GM19468 (cell line): Measurements from ENCODE around the gene HLCS.

Source experiments
- ATAC-seq: cut with Tn5 transposase; IDR thresholded peaks from one replicate; pipeline ENCODE4 v1.9.1; 2021; ENCODE audit warnings: mild to moderate bottlenecking, moderate library complexity, moderate number of reproducible peaks; ENCODE audit not compliant: unreplicated experiment; ENCODE audit errors: extremely low read depth

The HLCS gene

DNA sequence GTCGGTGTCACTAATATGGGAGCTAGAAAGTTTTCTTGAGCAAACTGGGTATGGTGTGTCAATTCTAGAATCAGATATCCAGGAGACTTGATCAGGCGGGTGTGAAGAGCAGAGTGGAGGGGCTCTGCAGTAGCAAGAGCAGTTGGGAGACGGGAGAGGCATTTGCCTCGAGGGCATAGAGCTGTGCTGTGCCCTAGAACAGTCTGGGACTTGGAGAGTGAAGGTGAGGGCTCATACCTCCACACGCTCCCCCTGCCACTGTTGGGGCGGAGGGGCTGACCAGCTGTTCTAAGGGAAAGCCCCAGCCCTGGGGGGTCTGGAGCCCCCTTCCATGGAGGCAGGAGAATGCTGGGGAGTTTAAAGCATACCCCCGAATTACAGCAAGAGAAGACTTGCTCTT lies 233.7 kb downstream of the HLCS start:
- ATAC-seq, result no peak

DNA sequence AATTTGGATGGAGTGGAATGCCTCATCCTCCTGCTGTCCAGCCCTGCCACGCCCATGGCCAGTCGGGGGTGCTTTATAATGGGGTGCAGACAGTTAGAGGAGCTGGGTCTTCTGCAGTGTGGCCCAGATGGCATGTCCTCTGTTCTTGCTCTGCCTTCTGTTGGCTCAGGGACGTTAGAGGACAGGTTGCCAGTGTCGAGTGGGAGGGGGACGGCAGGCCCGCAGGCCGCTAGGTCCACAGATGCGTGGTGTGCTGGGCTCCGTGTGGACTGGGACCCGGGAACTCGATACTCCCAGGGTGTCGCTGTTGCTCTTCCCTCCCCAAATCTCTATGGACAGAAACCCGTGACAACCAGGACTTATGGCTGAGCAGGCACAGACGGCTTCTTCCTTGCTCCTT lies 234.3 kb downstream of the HLCS start:
- ATAC-seq, result no peak

DNA sequence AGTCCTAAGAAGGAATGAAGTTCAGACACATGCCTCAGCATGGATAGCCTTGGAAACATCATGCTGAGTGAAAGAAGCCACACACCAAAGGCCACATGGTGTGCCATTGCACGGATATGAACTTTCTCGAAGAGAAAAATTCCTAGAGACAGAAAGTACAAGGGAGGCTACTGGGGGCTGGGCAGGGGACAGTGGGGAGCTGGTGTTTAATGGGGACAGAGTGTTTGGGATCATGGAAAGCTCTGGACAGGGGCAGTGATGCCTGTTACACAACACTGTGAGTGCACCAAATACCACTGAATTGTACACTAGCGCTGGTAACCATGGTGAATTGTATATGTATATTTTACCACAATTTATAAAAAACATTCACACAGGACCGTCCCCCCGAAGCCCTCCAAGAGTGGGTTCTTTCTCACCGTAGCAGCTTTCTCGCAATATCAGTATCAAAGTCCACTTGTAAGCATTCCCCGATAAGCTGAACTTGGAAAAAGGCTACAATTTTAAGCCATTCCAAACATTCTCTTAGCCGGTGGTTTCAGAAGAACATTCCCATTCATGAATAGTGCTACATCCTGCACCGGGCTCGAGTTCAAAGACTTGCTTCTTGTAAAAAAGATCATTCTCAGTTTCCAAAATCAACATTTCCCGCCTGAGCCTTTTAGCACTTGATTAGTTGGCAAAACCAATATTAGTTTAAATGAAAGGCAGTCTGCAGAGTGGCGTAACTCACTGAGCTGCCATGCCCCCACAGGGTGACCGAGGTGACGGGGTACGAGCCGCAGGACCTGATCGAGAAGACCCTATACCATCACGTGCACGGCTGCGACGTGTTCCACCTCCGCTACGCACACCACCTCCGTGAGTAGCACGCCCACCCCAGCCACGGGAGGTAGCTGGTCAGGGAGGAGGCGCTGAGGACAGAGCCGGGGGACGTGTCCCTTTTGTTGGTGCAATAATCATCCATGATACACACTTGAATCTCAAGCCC lies 235.9 kb downstream of the HLCS start:
- ATAC-seq, result no peak

DNA sequence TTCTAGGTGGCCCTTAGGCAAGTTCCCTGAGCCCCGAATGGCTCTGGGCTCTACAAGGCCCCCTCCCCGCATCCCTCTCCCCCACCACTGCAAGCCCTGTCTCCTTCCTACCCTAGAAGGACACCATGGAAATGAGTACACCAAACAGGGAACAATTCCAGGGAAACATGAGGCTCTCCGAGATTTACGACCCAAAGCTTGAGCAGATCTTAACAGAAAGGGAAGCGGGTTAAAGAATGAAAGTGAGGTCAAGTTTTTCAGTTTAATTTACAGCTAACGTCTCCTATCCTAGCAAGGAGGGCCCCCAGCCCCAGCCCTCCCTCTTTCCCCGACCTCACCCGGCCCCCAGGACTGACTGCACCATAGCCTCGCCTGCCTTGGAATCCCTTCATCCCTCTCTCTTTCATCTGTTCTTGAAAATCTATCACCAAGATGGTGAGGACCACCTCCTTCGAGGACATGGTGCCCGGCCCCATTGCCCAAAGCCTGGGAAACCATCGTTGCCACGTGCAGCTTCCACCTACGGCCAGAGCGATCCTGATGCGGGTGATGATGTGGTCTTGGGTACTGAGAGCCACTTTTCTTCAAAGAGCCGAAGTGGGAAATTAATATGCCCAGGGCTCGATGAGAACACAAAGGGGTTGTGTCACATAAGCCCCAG lies 237.0 kb downstream of the HLCS start:
- no peak for ATAC-seq

DNA sequence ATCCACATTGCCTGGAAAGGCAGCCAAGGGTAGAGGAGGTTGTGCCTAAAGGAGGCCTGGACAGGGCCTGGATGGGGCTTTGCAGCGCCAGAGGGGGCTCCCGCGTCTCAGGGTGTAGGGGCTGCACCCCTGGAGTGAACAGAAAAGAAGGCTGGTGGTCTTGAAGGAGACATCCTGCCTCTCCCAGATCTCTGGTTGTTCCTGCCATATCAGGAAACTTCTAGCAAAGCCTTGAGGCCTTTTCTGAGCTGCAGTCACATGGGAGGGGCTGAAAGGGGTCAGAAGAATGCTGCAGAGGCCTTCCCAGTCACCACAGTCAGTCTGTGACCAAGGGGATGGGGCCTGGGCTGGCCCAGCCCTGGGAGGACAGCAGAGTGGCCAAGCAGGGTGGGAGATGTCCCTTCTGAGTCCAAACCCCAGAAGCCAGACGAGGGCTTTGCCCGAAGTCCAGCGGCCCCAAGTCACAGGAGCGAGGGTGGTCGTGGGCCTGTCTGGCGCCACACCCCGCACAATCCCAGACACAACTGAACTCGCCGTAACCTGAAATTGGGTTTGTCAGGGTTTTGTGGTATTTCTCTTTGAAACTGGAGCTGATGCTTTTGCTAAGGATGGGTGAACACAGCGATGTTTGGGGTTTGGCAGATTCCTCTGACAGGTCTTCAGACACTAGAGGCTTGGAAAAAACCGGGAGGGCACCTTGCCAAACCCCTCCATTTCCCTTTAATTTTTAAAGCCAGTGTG lies 237.9 kb downstream of the HLCS start:
- no peak for ATAC-seq

DNA sequence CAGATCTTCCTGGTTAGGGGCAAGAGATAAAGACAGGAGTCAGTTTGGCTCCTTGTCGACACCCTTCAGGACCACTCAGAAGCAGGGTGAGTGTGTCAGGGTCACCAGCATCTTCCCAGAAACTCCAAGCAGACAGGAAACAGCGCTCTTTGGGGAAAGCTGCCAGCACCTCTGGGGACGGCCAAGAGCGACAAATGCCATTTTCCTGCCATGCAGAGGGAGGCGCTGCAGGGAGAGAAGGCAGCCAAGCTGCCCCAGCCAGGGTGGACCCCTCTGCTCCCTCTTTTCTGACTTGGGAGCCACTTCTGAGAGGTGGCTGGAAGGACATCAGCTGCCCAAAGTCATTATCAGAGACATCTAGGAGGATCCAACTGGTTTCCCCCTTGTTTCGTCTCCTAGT lies 238.6 kb downstream of the HLCS start:
- no peak for ATAC-seq

DNA sequence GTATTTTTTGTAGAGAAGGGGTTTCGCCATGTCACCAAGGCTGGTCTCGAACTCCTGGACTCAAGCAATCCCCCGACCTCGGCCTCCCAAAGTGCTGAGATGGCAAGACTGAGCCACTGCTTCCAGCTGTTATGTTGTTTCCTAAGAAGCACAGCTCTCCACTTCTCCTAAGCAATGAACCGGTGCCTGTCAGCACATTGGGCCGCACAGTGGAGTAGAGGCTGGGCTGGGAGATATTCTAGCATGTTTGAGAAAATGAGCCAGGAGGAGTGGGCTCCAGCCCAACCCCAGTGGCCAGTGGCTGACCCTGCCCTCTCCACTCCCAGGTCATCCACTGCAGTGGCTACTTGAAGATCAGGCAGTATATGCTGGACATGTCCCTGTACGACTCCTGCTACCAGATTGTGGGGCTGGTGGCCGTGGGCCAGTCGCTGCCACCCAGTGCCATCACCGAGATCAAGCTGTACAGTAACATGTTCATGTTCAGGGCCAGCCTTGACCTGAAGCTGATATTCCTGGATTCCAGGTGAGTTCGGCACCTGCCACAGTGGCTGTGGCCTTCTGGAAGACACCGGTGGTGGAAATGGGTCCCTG lies 240.6 kb downstream of the HLCS start:
- no peak for ATAC-seq

DNA sequence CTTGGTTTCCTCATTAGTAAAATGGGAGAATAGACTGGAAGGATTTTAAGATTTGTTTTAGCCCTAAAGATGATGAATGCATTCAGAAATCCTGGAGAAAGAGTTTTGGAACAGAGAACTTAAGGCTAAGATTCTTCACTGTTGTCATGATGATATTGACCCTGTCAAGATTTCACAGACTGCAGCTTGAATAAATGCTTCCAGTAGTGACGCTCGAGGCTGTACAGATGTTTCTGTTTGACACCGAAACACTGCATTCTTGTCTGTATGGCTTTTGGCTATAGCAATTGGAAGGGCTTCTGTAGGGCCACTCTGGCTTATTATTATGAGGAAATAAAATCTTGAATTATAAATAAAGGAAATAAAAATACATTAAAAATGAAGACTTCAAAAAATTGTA lies 241.8 kb downstream of the HLCS start:
- no peak for ATAC-seq

DNA sequence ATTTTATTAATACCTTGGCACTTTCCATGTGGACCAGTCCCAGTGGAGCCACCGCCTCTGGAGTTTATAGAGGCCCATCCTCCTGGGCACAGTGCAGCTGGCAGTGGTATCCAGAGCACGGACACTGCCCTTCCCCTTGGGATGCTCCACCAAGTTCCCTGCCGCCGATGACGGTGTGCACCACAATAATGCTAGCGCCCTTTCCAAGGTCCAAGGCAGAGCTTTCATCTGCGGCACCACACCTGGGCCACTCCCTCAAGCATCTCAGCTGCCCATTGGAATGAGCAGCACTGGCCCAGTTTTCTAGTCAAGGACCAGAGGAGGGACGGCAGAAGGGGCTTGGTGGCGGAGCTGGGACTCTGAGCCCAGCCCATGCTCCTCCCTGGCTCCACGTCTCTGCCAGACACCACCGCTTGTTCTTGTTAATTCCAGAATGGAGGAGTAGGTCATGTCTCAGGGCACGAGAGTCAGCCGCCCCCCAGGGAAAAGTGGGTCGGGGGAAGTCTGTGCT lies 243.0 kb downstream of the HLCS start:
- ATAC-seq, result no peak

DNA sequence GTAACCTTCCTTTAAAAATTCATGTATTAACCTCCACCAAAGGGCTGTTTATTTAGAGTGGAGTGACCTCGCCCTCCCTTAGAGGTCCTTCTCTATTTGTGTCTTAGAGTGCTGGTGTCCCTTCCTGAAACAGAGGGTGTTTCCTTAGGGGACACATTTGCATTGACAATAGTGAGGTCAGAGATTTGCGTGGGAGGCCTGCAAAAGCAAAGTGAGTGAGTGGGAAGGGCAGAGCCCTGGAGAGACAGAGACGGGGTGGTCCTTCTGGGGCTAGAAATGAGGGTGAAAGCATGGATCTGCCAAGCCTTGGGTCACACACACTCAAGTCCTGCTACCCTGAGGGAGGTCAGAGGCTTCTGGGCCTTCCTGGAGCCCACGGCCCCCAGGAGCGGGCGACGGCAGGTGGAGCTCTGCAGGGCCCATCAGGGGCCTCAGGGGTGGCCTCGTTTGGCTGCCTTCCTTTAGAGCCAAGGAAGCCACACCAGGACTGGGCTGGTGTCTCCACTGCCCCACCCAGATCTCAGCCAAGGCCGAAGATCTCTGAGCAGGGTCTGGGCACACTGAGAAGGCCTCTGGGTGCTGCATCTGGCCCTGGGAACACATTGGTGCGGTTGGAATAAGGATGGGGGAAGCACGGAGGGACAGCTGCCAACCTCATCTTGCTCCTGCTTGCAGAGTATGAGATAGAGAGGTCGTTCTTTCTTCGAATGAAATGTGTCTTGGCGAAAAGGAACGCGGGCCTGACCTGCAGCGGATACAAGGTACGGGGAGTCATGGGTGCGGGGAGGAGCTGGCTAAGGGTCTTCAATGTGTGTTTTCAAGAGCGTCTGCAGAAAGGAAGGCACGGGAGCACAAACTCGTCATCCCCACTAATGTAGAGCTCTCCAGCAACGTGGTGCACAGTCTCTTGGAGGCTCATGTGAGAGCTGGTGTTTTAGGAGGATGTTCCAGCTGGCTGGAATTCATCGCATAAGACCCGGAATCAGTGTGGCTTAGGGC lies 243.8 kb downstream of the HLCS start:
- ATAC-seq, result no peak

DNA sequence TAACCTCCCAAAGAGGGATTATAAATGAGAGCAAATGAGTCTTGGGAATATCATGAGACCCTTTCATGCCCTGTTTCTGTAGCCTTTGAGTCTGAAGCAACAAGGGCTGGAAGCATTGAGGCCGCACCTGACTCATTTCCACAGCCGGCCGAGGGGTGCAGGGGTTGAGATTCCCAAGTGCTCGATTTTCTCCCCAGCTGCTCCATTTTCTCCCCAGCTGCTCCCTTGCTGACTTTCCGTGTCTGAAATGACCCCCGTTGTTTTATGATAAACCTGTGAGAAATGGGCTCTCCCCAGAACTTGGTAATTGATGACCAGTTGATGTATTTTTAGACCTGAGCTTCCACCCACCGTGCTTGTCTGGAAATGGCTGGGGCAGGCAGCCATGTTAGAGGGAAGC lies 244.7 kb downstream of the HLCS start:
- no peak for ATAC-seq

DNA sequence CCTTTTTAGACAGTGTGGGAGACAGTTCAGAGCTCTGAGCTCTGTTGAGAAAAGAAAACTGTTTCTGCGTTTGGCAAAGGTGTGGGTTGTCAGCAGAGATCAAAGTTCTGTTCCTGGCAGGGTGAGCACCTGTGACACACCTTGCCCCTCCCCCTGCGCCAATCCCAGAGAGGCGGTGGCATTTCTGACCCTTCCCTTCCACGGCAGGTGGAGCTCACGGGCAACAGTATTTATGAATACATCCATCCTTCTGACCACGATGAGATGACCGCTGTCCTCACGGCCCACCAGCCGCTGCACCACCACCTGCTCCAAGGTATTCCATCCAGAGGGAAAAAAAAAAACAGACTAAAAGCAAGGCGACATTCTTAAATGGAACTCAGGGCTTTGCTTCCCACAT lies 246.9 kb downstream of the HLCS start:
- ATAC-seq, result no peak

DNA sequence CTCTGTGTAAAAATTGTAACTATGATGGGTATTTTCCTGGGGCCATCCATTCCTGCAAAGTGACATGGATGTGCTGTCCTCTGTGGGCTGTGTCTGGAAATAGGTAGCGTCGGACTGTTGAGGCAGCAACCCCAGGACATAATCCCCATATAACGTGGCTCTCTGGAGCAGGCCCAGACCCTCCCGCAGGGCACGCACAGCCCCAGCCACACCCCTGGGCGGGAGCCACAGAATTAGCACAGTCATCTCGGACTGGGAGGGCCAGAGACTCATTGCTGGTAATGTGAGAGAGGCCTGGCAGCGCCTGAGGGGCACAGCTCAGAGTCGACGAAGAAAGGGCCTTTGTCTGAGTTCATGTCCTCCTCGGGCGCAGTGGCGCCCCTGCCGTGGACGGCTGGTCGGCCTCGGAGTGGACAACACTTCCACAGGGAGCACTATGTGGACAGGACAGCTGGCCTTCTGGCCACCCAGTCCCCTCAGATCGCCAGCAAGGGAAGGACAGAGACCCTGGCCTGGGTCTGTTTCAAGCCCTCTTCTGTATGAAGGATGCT lies 247.4 kb downstream of the HLCS start:
- ATAC-seq, result no peak

DNA sequence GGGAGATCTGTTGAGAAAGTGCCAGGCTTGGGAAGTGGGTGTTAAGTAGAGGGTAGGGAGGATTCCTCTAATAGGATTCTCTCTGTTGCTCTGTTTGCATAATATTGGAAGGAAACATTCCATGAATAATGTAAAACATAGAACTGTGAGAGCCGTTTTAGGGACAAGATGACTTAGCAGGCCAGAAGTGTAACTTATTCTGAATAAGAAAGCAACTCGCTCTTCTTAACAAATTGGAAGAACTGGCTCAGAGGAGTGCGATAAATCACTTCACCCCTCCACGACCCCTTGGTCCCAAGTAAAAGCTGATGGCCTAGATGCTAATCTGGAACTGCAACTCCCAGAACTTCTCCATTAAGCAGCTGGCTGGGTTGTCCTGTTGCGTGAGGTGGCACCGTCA lies 248.5 kb downstream of the HLCS start:
- no peak for ATAC-seq

DNA sequence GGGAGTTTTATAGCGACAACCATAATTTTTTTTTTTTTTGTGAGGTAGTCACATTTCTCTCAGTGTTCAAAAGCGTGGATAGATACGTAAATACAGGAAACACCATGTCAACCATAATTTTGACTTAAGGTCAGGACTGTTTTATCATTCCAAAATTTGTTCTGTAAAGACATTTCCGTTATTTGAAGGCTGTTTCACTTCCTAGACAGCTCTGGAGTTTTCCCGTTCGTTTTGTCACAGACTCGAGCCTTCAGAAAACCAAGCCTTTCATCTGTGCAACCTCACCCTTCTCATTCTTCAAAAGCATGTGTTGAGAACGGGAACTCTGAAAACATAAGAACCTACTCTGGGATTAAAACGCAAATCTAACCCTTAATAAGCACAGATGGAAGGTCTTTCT lies 249.6 kb downstream of the HLCS start:
- no peak for ATAC-seq

DNA sequence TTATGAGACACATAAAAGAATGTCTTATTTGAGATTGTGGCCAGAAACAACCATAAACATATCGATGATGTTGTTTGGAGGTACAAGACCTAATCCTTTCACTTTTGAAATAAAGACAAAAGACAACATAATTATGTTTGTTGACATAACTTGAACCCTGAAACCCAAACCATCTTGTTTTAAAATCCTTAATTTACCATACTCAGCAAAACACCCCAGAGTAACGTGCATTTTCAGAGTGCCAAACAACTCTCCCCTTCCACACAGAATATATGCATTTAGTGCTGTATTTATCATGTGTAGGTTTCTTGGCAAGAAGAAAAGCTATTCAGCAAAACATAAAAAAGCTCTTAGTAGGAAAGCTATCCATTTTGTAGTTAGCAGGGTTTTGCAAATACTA lies 250.1 kb downstream of the HLCS start:
- no peak for ATAC-seq

DNA sequence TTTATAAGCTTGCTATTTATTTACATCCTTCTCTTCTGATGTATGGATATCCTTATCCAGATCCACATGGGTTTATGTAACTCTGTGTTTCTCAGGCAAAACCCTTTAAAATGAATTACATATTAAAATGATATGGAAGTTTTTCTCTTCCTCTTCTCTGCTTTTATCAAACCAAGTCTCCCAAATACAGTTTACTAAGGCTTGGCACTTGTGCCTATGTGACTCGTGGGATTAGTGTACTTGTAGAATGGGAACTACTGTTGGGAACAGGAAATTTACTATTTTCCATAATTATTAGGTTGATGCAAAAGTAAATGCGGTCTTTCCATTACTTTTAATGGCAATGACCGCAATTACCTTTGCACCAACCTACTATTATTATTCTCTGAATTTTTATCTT lies 252.7 kb downstream of the HLCS start:
- ATAC-seq, result no peak

DNA sequence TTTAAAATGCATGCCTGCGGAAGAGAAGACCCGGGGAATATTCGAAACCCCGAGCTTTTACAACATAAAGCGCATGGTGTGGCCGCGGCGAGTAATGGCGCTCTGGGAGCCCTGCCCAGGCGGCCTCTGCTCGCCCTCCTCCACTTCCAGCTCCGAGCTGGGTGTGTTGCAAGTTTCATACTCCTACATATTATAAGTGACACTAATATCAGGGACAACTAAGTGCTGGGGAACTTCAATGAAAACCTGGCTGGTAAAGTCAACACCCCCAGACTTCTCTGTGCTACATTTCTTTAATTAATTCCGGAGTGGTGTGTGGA lies 255.8 kb downstream of the HLCS start:
- no peak for ATAC-seq
